ENCODE measurements around the gene SRP68.

The SRP68 gene

GRCh38 chr17:76017481-76018339, 54.6 kb downstream of the SRP68 start:
- DNase-seq, result no peak

GRCh38 chr17:76014925-76015261, 57.4 kb downstream of the SRP68 start:
- peak in 2 of 3 experiments; percentile 72 to 86 for DNase-seq

GRCh38 chr17:76014100-76014924, 58.0 kb downstream of the SRP68 start:
- DNase-seq, result peak; percentile 77 to 89 (median 83)

GRCh38 chr17:76013377-76013932, 58.9 kb downstream of the SRP68 start:
- no peak for DNase-seq

GRCh38 chr17:76011951-76012350, 60.4 kb downstream of the SRP68 start:
- DNase-seq, result no peak

GRCh38 chr17:76009969-76010661, 62.2 kb downstream of the SRP68 start:
- no peak for DNase-seq

- DNase-seq, result no peak
Measured at GRCh38 chr17:76009447-76009846, 62.9 kb downstream of the SRP68 start.

- DNase-seq, result no peak
Measured at GRCh38 chr17:76008630-76009425, 63.5 kb downstream of the SRP68 start.

GRCh38 chr17:76008208-76008607, 64.1 kb downstream of the SRP68 start:
- no peak for DNase-seq

- no peak for DNase-seq
Measured at GRCh38 chr17:76007850-76008165, 64.5 kb downstream of the SRP68 start.

GRCh38 chr17:76007131-76007849, 65.0 kb downstream of the SRP68 start:
- DNase-seq, result no peak

- peak; percentile 59 to 81 (median 79) for DNase-seq
Measured at GRCh38 chr17:76005263-76006149, 66.8 kb downstream of the SRP68 start.

- DNase-seq, result no peak
Measured at GRCh38 chr17:76004750-76005262, 67.5 kb downstream of the SRP68 start.

GRCh38 chr17:76003915-76004314, 68.4 kb downstream of the SRP68 start:
- no peak for DNase-seq

- no peak for DNase-seq
Measured at GRCh38 chr17:76002100-76002499, 70.2 kb downstream of the SRP68 start.

GRCh38 chr17:76000755-76001521, 71.4 kb downstream of the SRP68 start, which contains the start of gene CDK3:
Gene CDK3 (plus strand): TSS chr17:76000855. CDS start chr17:76001426, 571 bp downstream.
- no peak for DNase-seq

GRCh38 chr17:76000016-76000754, 72.1 kb downstream of the SRP68 start:
- DNase-seq, result peak in 2 of 3 experiments; percentile 13 to 39

GRCh38 chr17:75998327-75998795, 74.0 kb downstream of the SRP68 start:
- DNase-seq, result no peak

Measured in NCI-H1417 (cell line).